Vagina (tissue), 2 donors: Measurements from ENCODE around the gene GPC5.

Experiments used
- CTCF ChIP-seq, 3 experiments: fragments of 450-650 bp in 2 of 3; fragments of 200-600 bp in 1 of 3; sonication (generic) in 1 of 3; IDR thresholded peaks; one replicate each; pipeline ENCODE4 v1.5.1; 2017 to 2019; ENCODE audit warnings: antibody characterized with exemption in 3 of 3, mild to moderate bottlenecking in 2 of 3, moderate library complexity in 2 of 3
- POLR2A ChIP-seq, 2 donors: fragments of 450-650 bp; IDR thresholded peaks; one replicate each; pipeline ENCODE4 v1.6.1; 2017; ENCODE audit warnings: antibody characterized with exemption in 2 of 2, mild to moderate bottlenecking in 2 of 2, moderate library complexity in 2 of 2
- POLR2AphosphoS5 ChIP-seq, 2 donors: sonication (generic); formaldehyde crosslinking; IDR thresholded peaks; one replicate each; pipeline ENCODE4 v1.9.0; 2017; ENCODE audit warnings: antibody characterized with exemption in 2 of 2, mild to moderate bottlenecking in 2 of 2, low read depth in 1 of 2; ENCODE audit not compliant: insufficient read depth in 1 of 2

DNA sequence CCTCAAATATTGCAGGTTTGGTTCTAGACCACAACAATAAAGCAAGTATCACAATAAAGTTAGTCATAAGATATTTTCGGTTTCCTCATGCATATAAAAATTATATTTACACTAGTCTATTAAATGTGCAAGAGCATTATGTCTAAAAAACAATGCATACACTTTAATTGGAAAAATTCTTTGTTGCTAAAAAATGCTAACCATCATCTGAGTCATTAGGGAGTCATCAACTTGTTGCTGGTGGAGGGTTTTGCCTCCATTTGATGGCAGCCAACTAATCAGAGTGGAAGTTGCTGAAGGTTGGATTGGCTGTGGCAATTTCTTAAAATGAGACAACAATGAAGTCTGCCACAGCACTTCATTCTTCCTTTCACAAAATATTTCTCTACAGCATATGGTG lies 1405.9 kb downstream of the GPC5 start:
- TF ChIP-seq POLR2A (IDR thresholded peaks at IDR 0.05) (no peak), CTCF (IDR thresholded peaks at IDR 0.05) (no peak), POLR2AphosphoS5 (IDR thresholded peaks at IDR 0.05; ENCODE audit: insufficient read depth in 1 of 2, low read depth in 1 of 2) (no peak)
